HCT116 (cell line): ENCODE measurements around the gene OPHN1. TPM values are rescaled to one million over a fixed set of nuclear protein-coding genes. Genes with fewer than 3 reads are reported as not detected.

ENCODE experiments used
- ATAC-seq: fragments of 200-7000 bp; cut with Tn5 transposase; 2 replicates; pipeline ENCODE4 v1.9.1; 2020; ENCODE audit warnings: mild to moderate bottlenecking, moderate library complexity
- BruUV-seq: library from RNA; stranded (reverse); fragments of 400-500 nt; replicated peaks from 2 replicates; lab custom pipeline; 2021; lab: Mats Ljungman, UMichigan
- CTCF ChIA-PET: fragments of 300-600 bp; sonication (Branson Sonifier 250); formaldehyde crosslinking; loops from one replicate; lab custom pipeline; 2021; ENCODE audit warnings: antibody characterized with exemption; lab: Charles Lee
- POLR2A ChIA-PET: fragments of 300-600, 350-600 bp; sonication (Branson Sonifier 250); formaldehyde crosslinking; loops from one replicate; lab custom pipeline; 2021; ENCODE audit warnings: antibody characterized with exemption; lab: Charles Lee
- RAD21 ChIA-PET, 2 experiments: fragments of 300-600 bp; sonication (Branson Sonifier 250); formaldehyde crosslinking; loops; one replicate each; lab custom pipeline; 2023; ENCODE audit warnings: low total read pairs in 2 of 2; ENCODE audit not compliant: uncharacterized antibody in 2 of 2, unreplicated experiment in 2 of 2, low non-redundant PET in 1 of 2; lab: Charles Lee
- DNase-seq: peaks from one replicate; pipeline ENCODE4 v3.0.0-alpha.2; 2010; ENCODE audit warnings: low read depth, low spot score
- H2AFZ ChIP-seq: fragments of 200-600 bp; shearing (Covaris generic), sonication (generic); 2 replicates; pipeline ENCODE4 v1.6.1; 2017; ENCODE audit warnings: low read depth, mixed run types, mixed read lengths, antibody characterized with exemption, low read length; ENCODE audit not compliant: poor library complexity, severe bottlenecking
- H3K27ac ChIP-seq: 2 replicates; pipeline ENCODE4 v1.5.1; 2012; ENCODE audit warnings: low read depth, low read length
- H3K27me3 ChIP-seq: fragments of 200-600 bp; sonication (generic); 2 replicates; pipeline ENCODE4 v1.6.1; 2016; ENCODE audit warnings: mixed run types, low read length, mixed read lengths; ENCODE audit not compliant: insufficient read depth
- H3K36me3 ChIP-seq, 2 experiments: fragments of 200-500 bp in 1 of 2; fragments of 200-600 bp in 1 of 2; sonication (Bioruptor generic) in 1 of 2; sonication (generic) in 1 of 2; 2 replicates each; pipeline versions ENCODE4 v1.5.1 to v1.6.1; 2014 to 2016; ENCODE audit warnings: low read length in 2 of 2, inconsistent platforms in 1 of 2, mixed read lengths in 1 of 2, mixed run types in 1 of 2; ENCODE audit not compliant: insufficient read depth in 2 of 2, control insufficient read depth in 1 of 2
- H3K4me1 ChIP-seq, 2 experiments: fragments of 200-600 bp in 1 of 2; sonication (generic) in 1 of 2; 2 replicates each; pipeline versions ENCODE4 v1.5.1 to v1.6.1; 2012 to 2017; ENCODE audit warnings: low read length in 2 of 2, inconsistent platforms in 1 of 2, mild to moderate bottlenecking in 1 of 2, mixed read lengths in 1 of 2, mixed run types in 1 of 2, moderate library complexity in 1 of 2; ENCODE audit not compliant: insufficient read depth in 2 of 2, control insufficient read depth in 1 of 2
- H3K4me2 ChIP-seq: fragments of 200-600 bp; sonication (generic); 2 replicates; pipeline ENCODE4 v1.6.1; 2017; ENCODE audit warnings: mixed run types, low read length, mixed read lengths
- H3K4me3 ChIP-seq, 2 experiments: fragments of 200-600 bp in 1 of 2; sonication (generic) in 1 of 2; replicated peaks in 1 of 2; 2 replicates each; pipeline ENCODE4 v1.5.1; 2011 to 2016; ENCODE audit warnings: low read length in 2 of 2, control low read depth in 1 of 2, low read depth in 1 of 2, mild to moderate bottlenecking in 1 of 2, mixed read lengths in 1 of 2, mixed run types in 1 of 2
- H3K79me2 ChIP-seq: fragments of 200-600 bp; sonication (generic); 2 replicates; pipeline ENCODE4 v1.6.1; 2017; ENCODE audit warnings: mild to moderate bottlenecking, mixed run types, low read length, moderate library complexity, mixed read lengths; ENCODE audit not compliant: insufficient read depth
- H3K9ac ChIP-seq: fragments of 200-600 bp; sonication (generic); 2 replicates; pipeline ENCODE4 v1.6.1; 2016; ENCODE audit warnings: low read length, mixed read lengths
- H3K9me2 ChIP-seq: fragments of 200-600 bp; sonication (generic), shearing (Covaris generic); 2 replicates; pipeline ENCODE4 v1.6.1; 2017; ENCODE audit warnings: mixed run types, mild to moderate bottlenecking, moderate library complexity; ENCODE audit not compliant: insufficient read depth
- H3K9me3 ChIP-seq, 2 experiments: fragments of 200-500 bp in 1 of 2; fragments of 200-600 bp in 1 of 2; sonication (Bioruptor generic) in 1 of 2; sonication (generic) in 1 of 2; 2 replicates each; pipeline ENCODE4 v1.6.1; 2014 to 2017; ENCODE audit warnings: low read length in 2 of 2, mixed read lengths in 2 of 2, inconsistent platforms in 1 of 2, low read depth in 1 of 2, mild to moderate bottlenecking in 1 of 2, mixed run types in 1 of 2, moderate library complexity in 1 of 2; ENCODE audit not compliant: control insufficient read depth in 1 of 2, insufficient read depth in 1 of 2
- H4K20me1 ChIP-seq: fragments of 200-600 bp; sonication (generic), shearing (Covaris generic); 2 replicates; pipeline ENCODE4 v1.6.1; 2017; ENCODE audit warnings: mixed run types, mild to moderate bottlenecking, moderate library complexity; ENCODE audit not compliant: insufficient read depth
- MAX ChIP-seq: IDR thresholded peaks from 2 replicates; pipeline ENCODE4 v1.6.1; 2012
- ZBTB33 ChIP-seq: IDR thresholded peaks from 2 replicates; pipeline ENCODE4 v1.6.1; 2011; ENCODE audit warnings: mild to moderate bottlenecking, low read length, moderate library complexity; ENCODE audit not compliant: insufficient replicate concordance; ENCODE audit errors: extremely low read depth
- intact Hi-C: fragments of 100-400 bp; cut with micrococcal nuclease; formaldehyde crosslinking; loops from 2 replicates; pipeline ENCODE4 v1.10.0; 2022
- total RNA-seq: library from RNA; stranded (reverse); gene quantifications from one replicate; pipeline ENCODE4 v1.2.1, GENCODE V29; 2021; ENCODE audit not compliant: unreplicated experiment
- TF ChIP-seq, protein P1 (sequence below): IDR thresholded peaks from 2 replicates; pipeline ENCODE4 v1.6.1; 2012; ENCODE audit warnings: low read depth

OPHN1 gene
- total RNA-seq, 1 experiment from 2014 or later = 2.9 TPM

DNA sequence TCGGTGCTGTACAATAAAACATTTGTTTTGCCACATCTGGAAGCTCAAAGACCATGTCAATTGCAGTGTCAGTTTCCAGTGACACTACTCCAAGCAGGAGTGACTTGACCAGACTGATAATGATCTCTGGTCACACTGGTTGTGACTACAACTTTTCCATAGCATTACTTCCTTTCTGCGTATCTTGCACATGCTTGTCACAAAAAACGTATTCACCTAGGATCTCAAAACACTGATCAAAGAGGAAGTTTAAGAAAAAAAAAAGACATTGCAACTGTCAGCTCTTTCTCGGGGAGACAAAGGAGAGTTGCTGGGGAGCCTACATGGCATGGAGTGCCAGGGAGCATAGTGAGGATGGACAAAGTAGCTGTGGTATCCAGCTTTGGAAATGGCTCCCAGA is 60.6 kb downstream of the OPHN1 start:
- Histone ChIP-seq H3K4me1 (no peaks in the 10 kb centered on the region), H3K4me2 (no peak overlapping the region), H3K4me3 (no peak overlapping the region), H3K27ac (no peak overlapping the region), H2AFZ (no peak overlapping the region), H3K36me3 (no peaks in the 10 kb centered on the region), H3K9ac (no peak overlapping the region), H3K9me3 (no peaks in the 10 kb centered on the region), H3K9me2 (no peaks in the 10 kb centered on the region), H3K27me3 (no peaks in the 10 kb centered on the region), H4K20me1 (no peaks in the 10 kb centered on the region), H3K79me2 (no peaks in the 10 kb centered on the region)
- TF ChIP-seq, protein P1, sequence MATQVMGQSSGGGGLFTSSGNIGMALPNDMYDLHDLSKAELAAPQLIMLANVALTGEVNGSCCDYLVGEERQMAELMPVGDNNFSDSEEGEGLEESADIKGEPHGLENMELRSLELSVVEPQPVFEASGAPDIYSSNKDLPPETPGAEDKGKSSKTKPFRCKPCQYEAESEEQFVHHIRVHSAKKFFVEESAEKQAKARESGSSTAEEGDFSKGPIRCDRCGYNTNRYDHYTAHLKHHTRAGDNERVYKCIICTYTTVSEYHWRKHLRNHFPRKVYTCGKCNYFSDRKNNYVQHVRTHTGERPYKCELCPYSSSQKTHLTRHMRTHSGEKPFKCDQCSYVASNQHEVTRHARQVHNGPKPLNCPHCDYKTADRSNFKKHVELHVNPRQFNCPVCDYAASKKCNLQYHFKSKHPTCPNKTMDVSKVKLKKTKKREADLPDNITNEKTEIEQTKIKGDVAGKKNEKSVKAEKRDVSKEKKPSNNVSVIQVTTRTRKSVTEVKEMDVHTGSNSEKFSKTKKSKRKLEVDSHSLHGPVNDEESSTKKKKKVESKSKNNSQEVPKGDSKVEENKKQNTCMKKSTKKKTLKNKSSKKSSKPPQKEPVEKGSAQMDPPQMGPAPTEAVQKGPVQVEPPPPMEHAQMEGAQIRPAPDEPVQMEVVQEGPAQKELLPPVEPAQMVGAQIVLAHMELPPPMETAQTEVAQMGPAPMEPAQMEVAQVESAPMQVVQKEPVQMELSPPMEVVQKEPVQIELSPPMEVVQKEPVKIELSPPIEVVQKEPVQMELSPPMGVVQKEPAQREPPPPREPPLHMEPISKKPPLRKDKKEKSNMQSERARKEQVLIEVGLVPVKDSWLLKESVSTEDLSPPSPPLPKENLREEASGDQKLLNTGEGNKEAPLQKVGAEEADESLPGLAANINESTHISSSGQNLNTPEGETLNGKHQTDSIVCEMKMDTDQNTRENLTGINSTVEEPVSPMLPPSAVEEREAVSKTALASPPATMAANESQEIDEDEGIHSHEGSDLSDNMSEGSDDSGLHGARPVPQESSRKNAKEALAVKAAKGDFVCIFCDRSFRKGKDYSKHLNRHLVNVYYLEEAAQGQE = no peak
- no peak for TF ChIP-seq ZBTB33
- no peak for TF ChIP-seq MAX
- ChIA-PET RAD21 (no interaction called here), POLR2A (no interaction called here), CTCF (no interaction called here)
- no peak for DNase-seq
- no peak for ATAC-seq
- intact Hi-C loops = no loop called here
- BruUV-seq = no TSS peak
